Suprapubic skin (tissue), 4 donors: ENCODE results near the gene INHBE. TPM values are rescaled to one million over a fixed set of nuclear protein-coding genes. Genes with fewer than 3 reads are reported as not detected.

Experiments used
- DNase-seq, 2 donors: peaks; one replicate each; pipeline ENCODE4 v3.0.0-alpha.2; 2019; ENCODE audit warnings: low spot score in 2 of 2
- H3K27ac ChIP-seq: fragments of 200-600 bp; sonication (generic); one replicate; pipeline ENCODE4 v1.5.1; 2019
- H3K27me3 ChIP-seq: fragments of 200-600 bp; sonication (generic); one replicate; pipeline ENCODE4 v1.5.1; 2019
- H3K36me3 ChIP-seq: fragments of 200-600 bp; sonication (generic); one replicate; pipeline ENCODE4 v1.5.1; 2019
- H3K4me1 ChIP-seq: fragments of 200-600 bp; sonication (generic); one replicate; pipeline ENCODE4 v1.5.1; 2019
- H3K4me3 ChIP-seq: fragments of 200-600 bp; sonication (generic); one replicate; pipeline ENCODE4 v1.5.1; 2019; ENCODE audit warnings: mild to moderate bottlenecking
- H3K9me3 ChIP-seq: fragments of 200-600 bp; sonication (generic); one replicate; pipeline ENCODE4 v1.5.1; 2019
- CTCF ChIP-seq, 2 donors: fragments of 200-600 bp in 1 of 2; fragments of 450-650 bp in 1 of 2; sonication (generic) in 1 of 2; IDR thresholded peaks; one replicate each; pipeline ENCODE4 v1.5.1; 2016 to 2019; ENCODE audit warnings: antibody characterized with exemption in 2 of 2, mild to moderate bottlenecking in 1 of 2, moderate library complexity in 1 of 2
- EP300 ChIP-seq: sonication (generic); formaldehyde crosslinking; IDR thresholded peaks from one replicate; pipeline ENCODE4 v1.6.1; 2017; ENCODE audit warnings: antibody characterized with exemption
- POLR2A ChIP-seq, 2 donors: fragments of 450-650 bp; IDR thresholded peaks; one replicate each; pipeline ENCODE4 v1.6.1; 2017; ENCODE audit warnings: antibody characterized with exemption in 2 of 2, mild to moderate bottlenecking in 2 of 2, moderate library complexity in 2 of 2
- POLR2AphosphoS5 ChIP-seq, 3 donors: sonication (generic); formaldehyde crosslinking; IDR thresholded peaks; one replicate each; pipeline ENCODE4 v1.6.1; 2017; ENCODE audit warnings: antibody characterized with exemption in 3 of 3
- WGBS: methylation state at CpG from one replicate; pipeline ENCODE4 v1.1.5; 2018; 5-methylcytosine and 5-hydroxymethylcytosine counted together
- total RNA-seq, 4 donors: library from RNA; depleted of rRNA; stranded (reverse); fragments of >200 nt; gene quantifications; one replicate each; pipeline ENCODE4 v1.1.0, GENCODE V29; 2016

The INHBE gene
- total RNA-seq, 4 donors from 2014 or later, result 0.56 TPM; not detected in 3

- H3K27ac ChIP-seq, result peak overlapping the region; percentile 98
- H3K4me3 ChIP-seq, result peak overlapping the region; percentile 84
- H3K4me1 ChIP-seq, result peaks cover 13% of the 10 kb centered on the region
- no peak for DNase-seq
- no peaks in the 10 kb centered on the region for H3K27me3 ChIP-seq
- no peak for TF ChIP-seq CTCF (IDR thresholded peaks at IDR 0.05)
- no peak for TF ChIP-seq EP300
- no peak for TF ChIP-seq POLR2AphosphoS5 (IDR thresholded peaks at IDR 0.05)
- TF ChIP-seq POLR2A (IDR thresholded peaks at IDR 0.05), result no peak
- WGBS, result 26% methylated on average over 9 of the region's 9 CpGs
- no peaks in the 10 kb centered on the region for H3K9me3 ChIP-seq
- H3K36me3 ChIP-seq, result no peaks in the 10 kb centered on the region
These were observed 25.5 kb upstream of the INHBE start for GRCh38 chr12:57429473-57430111.

- under 1% methylated on average over 20 of the region's 74 CpGs for WGBS
- Histone ChIP-seq H3K27me3 (no peaks in the 10 kb centered on the region), H3K9me3 (no peaks in the 10 kb centered on the region), H3K36me3 (no peaks in the 10 kb centered on the region), H3K27ac (peak overlapping the region; percentile 98), H3K4me3 (peak overlapping the region; percentile 84), H3K4me1 (peaks cover 13% of the 10 kb centered on the region)
- peak; percentile 78 to 83 for DNase-seq
- peak in 1 of 2 donors; percentile 20 for TF ChIP-seq CTCF (IDR thresholded peaks at IDR 0.05)
- TF ChIP-seq POLR2AphosphoS5 (IDR thresholded peaks at IDR 0.05), result no peak
- TF ChIP-seq EP300, result no peak
- peak in 1 of 2 donors; percentile 5 for TF ChIP-seq POLR2A (IDR thresholded peaks at IDR 0.05)
These were observed 24.8 kb upstream of the INHBE start for GRCh38 chr12:57430112-57430930.

GRCh38 chr12:57430931-57431566 is 24.1 kb upstream of the INHBE start, which contains the start of gene R3HDM2:
Gene R3HDM2, minus strand, starts transcription at chr12:57431043. Its CDS starts 120,615 bp downstream, at chr12:57310428.
- Histone ChIP-seq H3K27me3 (no peaks in the 10 kb centered on the region), H3K4me3 (peak within 1 kb of the TSS; percentile 84), H3K9me3 (no peaks in the 10 kb centered on the region), H3K27ac (peak within 1 kb of the TSS; percentile 98), H3K4me1 (peaks cover 13% of the 10 kb centered on the region), H3K36me3 (no peaks in the 10 kb centered on the region)
- peak; percentile 97 for DNase-seq
- 1% methylated on average over 41 of the region's 41 CpGs for WGBS
- TF ChIP-seq POLR2AphosphoS5 (IDR thresholded peaks at IDR 0.05) (peak; percentile 91 to 97 (median 97)), EP300 (no peak), CTCF (IDR thresholded peaks at IDR 0.05) (no peak), POLR2A (IDR thresholded peaks at IDR 0.05) (peak; percentile 84 to 93)

GRCh38 chr12:57431654-57432188 is 23.4 kb upstream of the INHBE start:
- H3K27ac ChIP-seq, result peak overlapping the region; percentile 98
- no peaks in the 10 kb centered on the region for H3K36me3 ChIP-seq
- no peak for DNase-seq
- peaks cover 13% of the 10 kb centered on the region for H3K4me1 ChIP-seq
- no peak for TF ChIP-seq POLR2AphosphoS5 (IDR thresholded peaks at IDR 0.05)
- TF ChIP-seq CTCF (IDR thresholded peaks at IDR 0.05), result no peak
- TF ChIP-seq EP300, result no peak
- TF ChIP-seq POLR2A (IDR thresholded peaks at IDR 0.05), result no peak
- no peaks in the 10 kb centered on the region for H3K9me3 ChIP-seq
- H3K27me3 ChIP-seq, result no peaks in the 10 kb centered on the region
- WGBS, result 87% methylated on average over 11 of the region's 11 CpGs
- H3K4me3 ChIP-seq, result peak overlapping the region; percentile 84
